AG08395 (cell line): Measurements from ENCODE around the gene SEZ6L.

ENCODE experiments used
- DNase-seq: peaks from one replicate; pipeline ENCODE4 v3.0.0; 2012; ENCODE audit warnings: mixed read lengths, low spot score

SEZ6L gene

GRCh38 chr22:26339755-26340154 lies 170.5 kb downstream of the SEZ6L start:
- DNase-seq: no peak

DNA sequence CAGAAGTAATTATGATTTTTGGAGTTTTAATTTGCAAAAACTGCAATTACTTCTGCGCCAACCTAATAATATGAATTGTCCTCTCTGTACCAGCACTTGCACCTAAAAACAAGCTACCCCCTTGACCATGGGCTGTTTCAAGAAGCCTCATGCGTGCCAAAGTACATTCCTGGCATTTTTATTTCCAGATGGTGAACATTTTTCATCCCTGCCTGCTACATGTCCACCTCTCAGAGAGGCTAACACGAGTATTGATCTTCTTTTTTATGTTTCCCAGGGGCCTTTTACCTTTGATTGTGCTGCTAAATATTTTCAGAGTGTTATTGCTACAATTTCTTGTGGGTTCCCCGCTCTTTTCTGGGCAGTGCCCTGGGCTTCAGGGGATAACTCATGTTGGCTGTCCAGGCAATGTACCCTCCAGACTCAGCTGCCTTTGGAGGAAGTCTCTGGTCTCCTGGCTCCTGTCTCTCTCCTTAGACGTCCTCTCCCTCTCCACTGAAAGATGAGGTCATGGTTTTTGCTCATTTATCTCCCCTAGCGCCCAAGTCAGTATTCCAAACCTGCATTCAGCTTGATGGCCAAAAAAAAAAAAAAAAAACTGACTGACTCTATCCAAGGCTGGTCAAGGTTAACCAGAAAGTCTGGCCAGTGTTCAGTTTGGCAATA lies 173.6 kb downstream of the SEZ6L start:
- peak; percentile 22 for DNase-seq

GRCh38 chr22:26345496-26345895 lies 176.2 kb downstream of the SEZ6L start:
- DNase-seq: no peak

DNA sequence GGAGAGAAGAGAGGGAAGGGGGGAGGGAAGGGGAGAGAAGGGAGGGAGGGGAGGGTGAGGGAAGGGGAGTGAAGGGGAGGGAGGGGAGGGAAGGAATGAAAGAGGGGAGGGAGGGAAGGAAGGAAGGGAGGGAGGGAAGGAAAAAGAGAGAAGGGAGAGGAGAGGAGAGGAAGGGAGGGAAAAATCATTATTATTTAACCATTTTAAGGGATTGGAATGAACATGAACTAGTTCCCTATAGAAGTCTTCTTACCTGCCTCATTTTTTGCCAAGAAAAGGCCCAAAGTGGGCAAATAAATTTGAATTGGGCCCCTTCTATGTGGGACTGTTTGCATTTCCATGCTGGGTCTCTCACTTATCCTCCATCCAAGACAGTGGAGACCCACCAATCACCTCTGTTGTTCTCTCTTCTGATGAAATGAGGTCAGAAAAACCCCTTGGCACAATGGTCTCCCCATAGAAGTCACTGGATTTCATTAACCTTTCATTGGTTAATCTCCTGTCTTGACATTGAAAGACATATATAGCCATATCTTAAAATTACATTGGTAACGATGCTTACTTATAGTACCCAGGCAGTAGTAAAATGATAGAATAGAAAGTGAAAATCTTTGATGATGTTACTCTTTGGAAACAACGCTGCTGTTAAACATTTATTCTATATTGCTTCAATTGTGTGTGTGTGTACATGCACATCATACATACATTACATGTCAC lies 179.7 kb downstream of the SEZ6L start:
- DNase-seq: no peak

DNA sequence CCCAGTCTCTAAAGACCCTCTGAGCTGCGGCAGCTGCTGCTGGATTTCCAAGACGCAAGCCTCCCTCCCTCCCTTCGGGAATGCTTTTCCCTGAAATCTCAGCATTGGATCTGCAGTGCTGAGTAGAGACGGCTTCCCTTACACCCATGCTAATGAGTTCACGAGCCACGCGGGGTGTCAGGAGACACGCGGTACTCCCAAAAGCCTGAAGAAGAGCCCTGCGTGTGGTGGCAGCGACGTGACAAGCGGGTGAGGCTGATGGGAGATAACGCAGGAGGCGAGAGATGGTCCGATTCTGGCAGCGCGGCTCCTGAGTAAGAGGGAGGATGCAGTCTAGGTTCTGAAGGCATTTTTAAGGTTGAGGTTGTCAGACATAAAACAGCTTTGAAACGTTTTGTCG lies 185.4 kb downstream of the SEZ6L start:
- DNase-seq: no peak

DNA sequence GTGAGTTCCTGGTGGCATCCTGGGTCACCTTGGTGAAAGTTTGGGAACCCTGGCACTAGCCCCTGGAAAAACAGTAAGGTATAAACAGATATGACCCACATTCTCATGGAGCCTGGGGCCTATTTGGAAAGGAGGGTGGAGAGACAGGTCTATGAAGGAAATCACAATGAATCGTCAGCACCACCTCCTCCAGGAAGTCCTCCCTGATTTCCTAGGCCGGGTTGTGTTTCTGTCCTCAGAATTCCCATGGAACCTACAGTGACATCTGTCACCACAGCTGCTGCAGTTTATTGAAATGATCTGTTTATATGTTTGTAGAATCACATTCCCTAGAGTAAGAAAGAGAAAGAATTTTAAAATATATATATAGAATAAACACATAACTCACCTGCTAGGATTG lies 188.0 kb downstream of the SEZ6L start:
- no peak for DNase-seq

- DNase-seq: no peak
Observed at GRCh38 chr22:26357813-26358212, 188.6 kb downstream of the SEZ6L start.

DNA sequence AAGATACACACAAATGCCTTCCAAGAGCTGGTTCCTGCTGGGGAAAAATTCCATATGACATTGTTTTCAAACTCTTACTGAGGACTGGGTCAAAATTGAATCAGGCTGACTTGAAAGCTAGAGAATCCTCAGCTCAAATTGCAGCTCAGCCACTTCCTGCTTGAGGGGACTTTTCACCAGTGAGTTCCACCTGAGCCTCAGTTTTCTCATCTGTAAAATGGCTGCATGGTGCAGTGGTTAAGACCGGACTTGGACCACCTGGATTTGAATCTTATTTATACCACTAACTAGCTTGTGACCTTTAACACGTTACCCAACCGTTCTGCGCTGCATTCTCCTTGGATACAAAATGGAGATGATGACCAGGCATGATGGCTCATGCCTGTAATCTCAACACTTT lies 189.9 kb downstream of the SEZ6L start:
- no peak for DNase-seq

DNA sequence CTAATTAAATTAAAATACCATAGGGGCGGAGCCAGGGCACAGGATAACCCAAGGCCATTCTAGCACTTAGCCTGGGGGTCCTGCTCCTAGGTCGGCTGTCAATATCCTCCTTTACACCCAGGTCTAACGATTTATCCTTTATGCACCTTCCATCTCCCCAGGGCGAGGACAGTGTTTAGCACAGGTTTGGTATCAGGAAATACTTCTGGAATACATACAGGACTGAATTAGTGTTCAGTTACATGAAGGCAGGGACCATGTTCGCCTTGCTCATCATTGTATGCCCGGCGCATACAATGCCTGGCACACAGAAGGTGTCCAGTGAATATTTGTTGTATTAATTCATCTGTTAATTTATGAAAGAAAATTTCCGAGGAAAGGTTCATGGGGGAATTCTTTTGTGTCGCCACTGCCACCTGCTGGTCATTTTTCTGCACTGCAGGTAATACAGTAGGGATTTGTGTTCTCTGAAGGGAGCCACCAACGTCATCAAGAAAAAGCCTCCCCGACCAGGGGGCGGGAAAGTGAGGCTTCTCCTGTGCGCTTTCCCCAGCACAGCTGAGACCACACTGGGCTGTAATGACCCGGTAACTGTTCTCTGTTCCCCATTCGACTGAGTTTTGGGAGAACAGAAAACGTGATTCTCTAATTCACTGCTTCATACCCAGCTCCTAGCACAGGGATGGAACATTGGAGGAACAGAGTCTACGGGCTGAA lies 191.1 kb downstream of the SEZ6L start:
- peak; percentile 74 for DNase-seq

GRCh38 chr22:26362471-26362870 lies 193.2 kb downstream of the SEZ6L start:
- peak; percentile 50 for DNase-seq

DNA sequence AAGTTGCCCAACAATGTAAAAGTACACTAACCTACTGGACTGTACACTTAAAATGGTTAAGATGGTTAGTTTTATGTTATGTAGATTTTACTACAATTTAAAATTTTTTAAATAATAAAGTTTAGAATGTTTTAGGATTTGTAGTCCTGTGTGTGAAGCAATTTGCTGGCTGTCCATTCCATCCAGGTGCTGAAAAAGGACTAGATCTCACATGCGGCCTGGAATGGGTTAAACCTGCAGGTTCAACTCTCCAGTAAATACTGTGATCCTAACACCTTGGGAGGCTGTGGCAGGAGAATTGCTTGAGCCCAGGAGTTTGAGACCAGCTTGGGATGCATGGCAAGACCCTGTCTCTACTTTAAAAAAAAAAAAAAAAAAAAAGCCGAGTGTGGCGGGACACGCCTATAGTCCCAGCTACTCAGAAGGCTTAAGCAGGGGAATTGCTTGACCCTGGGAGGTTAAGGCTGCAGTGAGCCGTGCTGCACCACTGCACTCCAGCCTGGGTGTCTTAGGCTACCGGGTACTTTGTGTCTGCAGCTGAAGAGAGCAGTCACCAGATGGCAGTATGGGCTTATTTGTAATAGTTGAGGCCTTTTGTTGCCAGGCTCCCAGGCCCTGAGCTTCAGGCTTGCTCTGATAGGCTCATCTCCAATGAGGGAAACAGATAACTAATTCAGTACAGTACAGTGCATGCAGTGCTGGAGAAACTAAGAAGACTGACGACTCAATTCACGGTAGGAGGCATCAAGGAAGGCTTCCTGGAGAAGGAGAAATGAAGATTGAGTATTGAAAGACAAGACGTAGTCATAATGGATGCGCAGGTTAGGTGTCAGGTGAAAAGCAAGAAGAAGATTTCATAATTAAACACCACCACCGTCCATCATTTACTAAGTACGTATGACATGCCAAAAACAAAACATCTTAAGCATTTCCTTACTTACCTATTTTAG lies 195.1 kb downstream of the SEZ6L start:
- DNase-seq: peak; percentile 81

GRCh38 chr22:26367402-26368245 lies 198.4 kb downstream of the SEZ6L start:
- peak; percentile 63 for DNase-seq

DNA sequence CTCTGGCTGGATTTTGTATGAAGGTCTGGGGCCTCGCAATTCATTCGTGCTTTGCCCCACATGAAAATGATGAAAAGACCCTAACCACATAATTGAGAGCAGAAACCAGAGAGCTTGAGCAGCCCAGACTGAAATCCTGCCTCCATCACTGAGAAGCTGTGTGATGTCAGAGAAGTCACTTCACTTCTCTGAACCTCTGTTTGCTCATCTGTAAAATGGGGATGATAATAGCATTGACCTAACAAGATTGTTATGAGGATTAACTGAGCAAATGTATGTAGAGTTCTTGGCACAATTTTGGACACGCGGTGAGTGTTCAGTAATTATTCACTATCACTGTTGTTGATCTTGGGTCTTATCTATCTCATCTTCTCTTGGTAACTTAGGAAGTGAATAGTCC lies 203.6 kb downstream of the SEZ6L start:
- DNase-seq: no peak

GRCh38 chr22:26374391-26375026 lies 205.2 kb downstream of the SEZ6L start:
- no peak for DNase-seq

- DNase-seq: no peak
Observed at GRCh38 chr22:26377170-26377830, 208.0 kb downstream of the SEZ6L start.

DNA sequence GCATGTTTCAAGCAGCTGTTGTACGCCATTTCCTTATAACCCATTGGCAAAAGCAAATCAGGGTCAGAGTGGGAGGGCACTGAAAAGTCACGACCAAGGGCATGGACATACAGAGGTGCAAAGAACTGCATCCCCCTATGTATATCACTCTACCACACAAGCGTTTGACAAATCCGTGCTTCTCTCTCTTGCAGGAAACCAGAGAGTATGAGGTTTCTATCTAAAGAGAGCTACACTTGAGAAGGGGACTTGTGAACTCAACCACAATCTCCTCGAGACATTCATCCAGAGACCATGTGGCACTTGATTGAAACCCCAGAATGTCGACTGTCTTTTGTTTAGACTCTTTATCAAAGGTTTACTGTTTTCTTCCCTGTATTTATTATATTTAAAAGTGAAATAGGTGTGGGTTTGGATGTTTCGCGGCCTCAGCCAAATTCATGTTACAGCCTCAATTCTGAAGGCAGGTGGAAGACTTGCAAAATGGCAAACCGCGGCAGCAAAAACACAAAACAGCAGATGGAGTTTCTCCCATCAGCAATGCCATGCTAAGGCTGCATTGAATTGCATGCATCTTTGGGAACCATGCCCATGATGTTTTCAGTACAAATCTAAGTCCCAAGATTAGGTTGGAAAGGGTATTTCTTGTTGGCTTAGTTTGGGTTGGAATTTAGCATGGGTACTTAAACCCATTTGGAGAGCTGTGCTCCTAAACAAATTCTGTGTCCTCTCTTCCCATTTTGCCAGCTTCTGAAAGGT lies 211.0 kb downstream of the SEZ6L start:
- no peak for DNase-seq

- no peak for DNase-seq
Observed at GRCh38 chr22:26382782-26383181, 213.5 kb downstream of the SEZ6L start.

DNA sequence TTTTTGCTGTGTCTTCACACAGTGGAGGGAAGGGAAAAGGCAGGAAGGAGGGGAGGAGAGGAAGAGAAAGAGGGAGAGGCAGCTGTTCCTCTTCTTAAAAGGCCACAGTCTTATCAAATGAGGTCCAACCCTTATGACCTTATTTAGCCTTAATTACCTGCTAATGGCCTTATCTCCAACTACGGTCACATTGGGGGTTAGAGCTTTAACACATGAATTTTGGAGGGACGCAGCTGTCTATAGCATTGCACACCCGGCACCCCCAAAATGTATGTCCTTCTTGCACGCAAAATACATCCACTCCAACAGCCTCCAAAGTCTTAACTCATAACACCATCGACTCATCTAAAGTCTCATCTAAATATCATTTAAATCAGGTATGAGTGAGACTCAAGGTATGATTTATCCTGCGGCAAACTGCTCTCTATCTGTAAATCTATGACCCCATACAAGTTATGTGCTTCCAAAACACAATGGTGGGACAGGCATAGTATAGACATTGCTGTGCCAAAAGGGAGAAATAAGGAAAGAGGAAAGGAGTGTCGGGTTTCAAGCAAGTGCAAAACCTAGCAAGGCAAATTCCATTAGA lies 214.8 kb downstream of the SEZ6L start:
- no peak for DNase-seq

DNA sequence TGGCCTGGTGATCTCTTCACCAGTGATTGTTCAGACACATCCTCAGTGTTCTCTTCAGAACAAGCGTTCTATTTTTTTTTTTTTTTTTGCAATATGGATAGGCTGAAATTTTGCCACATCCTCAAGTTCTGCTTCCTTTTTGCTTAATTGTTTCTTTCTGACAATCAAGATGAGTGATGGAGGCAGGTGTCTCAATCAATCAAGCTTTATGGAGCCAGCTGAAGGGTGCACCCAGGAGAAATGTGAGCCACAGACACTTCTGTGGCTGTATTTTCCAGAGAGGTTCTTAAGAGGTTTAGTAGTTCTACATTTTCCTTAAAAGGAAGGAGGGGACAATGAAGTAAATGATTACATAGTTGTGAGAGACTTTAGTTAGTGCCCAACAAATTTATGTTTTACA lies 215.9 kb downstream of the SEZ6L start:
- DNase-seq: no peak
